Adrenal gland (tissue), 12 donors: ENCODE results near the gene GABARAP. TPM values are rescaled to one million over a fixed set of nuclear protein-coding genes. Genes with fewer than 3 reads are reported as not detected.

Source experiments
- DNase-seq, 7 donors: peaks; one replicate each; pipeline ENCODE4 v3.0.0-alpha.2; 2019 to 2020
- H3K27ac ChIP-seq, 5 donors: fragments of 200-600 bp; sonication (generic) in 4 of 5; 1 replicate in 3 of 5; 2 replicates in 2 of 5; pipeline versions ENCODE4 v1.5.1 to v1.8.0; 2016 to 2020; ENCODE audit warnings: mild to moderate bottlenecking in 1 of 5
- H3K27me3 ChIP-seq: fragments of 200-600 bp; 2 replicates; pipeline ENCODE4 v1.8.0; 2021
- H3K36me3 ChIP-seq, 2 donors: fragments of 200-600 bp; replicated peaks in 1 of 2; 1 replicate in 1 of 2; 2 replicates in 1 of 2; pipeline versions ENCODE4 v1.5.1 to v1.8.0; 2018 to 2022
- H3K4me1 ChIP-seq, 2 donors: fragments of 200-600 bp; replicated peaks in 1 of 2; 1 replicate in 1 of 2; 2 replicates in 1 of 2; pipeline versions ENCODE4 v1.5.1 to v1.8.0; 2018 to 2021
- H3K4me3 ChIP-seq, 4 donors: fragments of 200-600 bp; sonication (generic) in 3 of 4; one replicate each; pipeline ENCODE4 v1.5.1; 2016 to 2018
- H3K9me3 ChIP-seq, 3 donors: fragments of 200-600 bp; sonication (generic) in 1 of 3; replicated peaks in 1 of 3; 1 replicate in 2 of 3; 2 replicates in 1 of 3; pipeline versions ENCODE4 v1.5.1 to v1.8.0; 2016 to 2021
- CTCF ChIP-seq, 6 experiments: fragments of 450-650 bp in 4 of 6; fragments of 200-600 bp in 2 of 6; sonication (generic) in 1 of 6; IDR thresholded peaks; 1 replicate in 5 of 6; 2 replicates in 1 of 6; pipeline versions ENCODE4 v1.5.1 to v1.8.0; 2016 to 2021; ENCODE audit warnings: antibody characterized with exemption in 6 of 6, mild to moderate bottlenecking in 2 of 6, moderate library complexity in 1 of 6
- POLR2A ChIP-seq, 2 donors: fragments of 450-650 bp; IDR thresholded peaks; one replicate each; pipeline ENCODE4 v1.6.1; 2017; ENCODE audit warnings: antibody characterized with exemption in 2 of 2, mild to moderate bottlenecking in 2 of 2, moderate library complexity in 1 of 2
- WGBS, 4 donors: extraction: QIAGEN DNeasy Blood & Tissue Kit in 2 of 4; methylation state at CpG; one replicate each; pipeline versions ENCODE4 v1.1.5 to v1.1.7; 2013 to 2017; 5-methylcytosine and 5-hydroxymethylcytosine counted together
- intact Hi-C, 2 donors: fragments of 100-400 bp; cut with DNase I; formaldehyde crosslinking; loops; one replicate each; pipeline versions ENCODE4 v1.14.1 to v1.15.0; 2022 to 2023
- polyA plus RNA-seq, 3 donors: library from polyadenylated mRNA; stranded (reverse); fragments of 200-250 nt in 2 of 3; fragments of 350-450 nt in 1 of 3; fragmentation: Illumina TruSeq in 1 of 3; extraction: RNeasy Lipid Tissue Mini Kit (QIAGEN cat#74804) in 1 of 3; gene quantifications; one replicate each; pipeline ENCODE4 v1.2.3, GENCODE V29; 2013 to 2014
- total RNA-seq, 9 donors: library from RNA; depleted of rRNA in 4 of 9; stranded (reverse); fragments of >200 nt in 4 of 9; fragments of 120-200 nt in 1 of 9; fragmentation: NEBNext Ultra II Directional in 1 of 9; extraction: Animal tissue kit (Norgen Biotek cat#: 25700) in 1 of 9; gene quantifications; one replicate each; pipeline versions ENCODE4 v1.1.0 to v1.2.4, GENCODE V29; 2013 to 2023
- donor health status: healthy with polysubstance abuse.
- donor health status: Bipolar disorder and iron deficiency.
- donor health status: DM: yes; HTN: yes; CAD: no.
- donor health status: DM: no; HTN: no; CAD: no.
- donor health status: DM: no; HTN: no; CAD: no.
- donor health status: DM: yes; HTN: yes; CAD: no.

GABARAP gene
- total and polyA plus RNA-seq, 12 donors = 195 to 1,285 (median 840) TPM

DNA sequence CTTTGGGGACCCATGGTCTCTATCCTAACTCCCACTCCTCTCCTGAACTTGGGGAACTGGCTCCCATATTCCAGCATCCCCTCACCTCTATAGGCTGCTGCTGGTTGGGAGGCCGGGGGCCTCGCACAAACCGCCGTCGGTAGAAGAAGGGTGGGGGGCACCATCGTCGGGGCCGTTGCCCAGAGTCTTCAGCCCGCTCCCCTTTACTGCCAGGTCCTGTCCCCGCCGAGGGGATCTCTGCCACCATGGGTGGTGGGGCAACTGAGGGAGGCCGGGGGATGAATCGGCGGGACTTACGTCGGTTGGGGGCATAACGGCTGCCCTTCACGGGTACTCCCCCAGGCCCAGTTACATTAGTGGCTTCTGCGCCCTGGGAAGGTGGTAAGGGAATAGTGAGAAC is 47.9 kb upstream of the GABARAP start:
- DNase-seq = no peak
- H3K36me3 ChIP-seq = no peaks in the 10 kb centered on the region
- peaks cover 8 to 16% of the 10 kb centered on the region in 2 donors for H3K4me1 ChIP-seq
- peaks cover 17% of the 10 kb centered on the region for H3K27me3 ChIP-seq
- H3K27ac ChIP-seq = no peak overlapping the region
- no peaks in the 10 kb centered on the region for H3K9me3 ChIP-seq
- 82 to 100% (median 82%) methylated on average over 1 to 19 of the region's 19 CpGs; no CpG with 5 or more reads in 1 of the 4 donors for WGBS, 4 donors
- intact Hi-C loops = loop anchor here in 1 of 2 donors (10.0 kb wide), 1 partner anchor 235 kb away; no protein-coding TSS in a partner anchor
- no peak for TF ChIP-seq POLR2A (IDR thresholded peaks at IDR 0.05)
- TF ChIP-seq CTCF (IDR thresholded peaks at IDR 0.05) = no peak
- no peak overlapping the region for H3K4me3 ChIP-seq

DNA sequence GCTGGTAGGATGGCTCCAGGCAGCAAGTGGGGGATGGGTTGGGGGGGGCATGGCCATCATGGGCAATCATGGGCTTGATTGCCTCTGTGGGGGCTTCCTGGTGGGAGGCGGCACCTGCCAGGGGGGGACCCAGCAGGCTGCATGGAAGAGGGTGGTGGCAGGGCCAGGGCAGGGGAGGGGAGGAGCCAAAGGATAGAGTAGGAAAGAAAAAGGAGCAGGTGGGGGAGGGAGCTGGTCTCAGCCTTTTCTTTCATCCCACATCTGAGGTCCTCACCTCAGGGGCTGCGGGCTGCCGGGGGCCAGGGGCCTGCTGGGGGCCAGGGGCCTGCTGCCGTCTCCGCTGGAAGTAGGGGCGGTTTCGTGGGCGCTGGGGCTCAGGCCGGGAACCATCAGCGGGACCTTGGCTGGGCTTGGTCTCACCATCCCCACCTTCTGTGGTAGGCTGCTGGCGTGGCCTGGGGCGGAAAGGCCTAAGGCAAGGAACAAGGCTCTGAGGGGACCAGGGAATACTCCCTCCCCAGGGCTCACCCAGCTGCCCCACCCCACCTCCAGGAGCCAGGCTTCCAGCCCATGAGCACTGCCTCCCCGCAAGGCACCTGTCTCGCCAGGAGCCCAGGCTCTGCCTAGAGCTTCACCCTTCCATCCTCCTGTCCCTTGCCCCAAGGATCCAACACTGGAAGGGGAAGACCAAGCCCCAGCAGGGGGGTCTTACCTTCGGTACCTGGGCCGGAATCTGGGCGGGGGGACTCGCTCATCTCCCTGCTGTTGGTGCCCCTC is 47.2 kb upstream of the GABARAP start:
- TF ChIP-seq CTCF (IDR thresholded peaks at IDR 0.05) (no peak), POLR2A (IDR thresholded peaks at IDR 0.05) (no peak)
- Histone ChIP-seq H3K36me3 (no peaks in the 10 kb centered on the region), H3K27ac (no peak overlapping the region), H3K4me1 (peaks cover under 1 to 8% of the 10 kb centered on the region in 2 donors), H3K27me3 (peaks cover 17% of the 10 kb centered on the region), H3K4me3 (no peak overlapping the region), H3K9me3 (no peaks in the 10 kb centered on the region)
- intact Hi-C loops = loop anchor here in 1 of 2 donors (10.0 kb wide), 1 partner anchor 235 kb away; no protein-coding TSS in a partner anchor
- 61 to 84% (median 73%) methylated on average over 9 to 18 of the region's 18 CpGs for WGBS, 4 donors
- no peak for DNase-seq

DNA sequence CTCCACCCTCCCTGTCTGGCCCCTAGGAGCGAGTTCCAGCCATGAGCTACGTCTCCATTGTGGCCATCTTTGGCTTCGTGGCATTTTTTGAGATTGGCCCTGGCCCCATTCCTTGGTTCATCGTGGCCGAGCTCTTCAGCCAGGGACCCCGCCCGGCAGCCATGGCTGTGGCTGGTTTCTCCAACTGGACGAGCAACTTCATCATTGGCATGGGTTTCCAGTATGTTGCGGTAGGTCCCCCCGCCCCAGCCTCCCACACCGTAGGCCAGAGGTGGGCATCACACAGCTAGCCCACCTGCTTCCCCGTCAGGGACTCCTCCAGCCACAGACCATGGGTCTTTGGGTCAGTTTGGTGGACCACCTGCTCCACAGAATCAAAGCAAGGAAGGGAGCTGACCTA is 43.4 kb upstream of the GABARAP start:
- 89 to 94% (median 91%) methylated on average over 2 to 12 of the region's 12 CpGs for WGBS, 4 donors
- intact Hi-C loops = no loop called here
- peaks cover 17 to 20% of the 10 kb centered on the region in 2 donors for H3K4me1 ChIP-seq

More for the DNA sequence above, 43.4 kb upstream of the GABARAP start:
- Histone ChIP-seq H3K4me3 (no peak overlapping the region), H3K27ac (no peak overlapping the region), H3K27me3 (peaks cover 7% of the 10 kb centered on the region), H3K36me3 (no peaks in the 10 kb centered on the region), H3K9me3 (no peaks in the 10 kb centered on the region)
- no peak for DNase-seq
- TF ChIP-seq CTCF (IDR thresholded peaks at IDR 0.05) (no peak), POLR2A (IDR thresholded peaks at IDR 0.05) (no peak)
